IPS-18a (cell line): ENCODE results near the gene CADM1.

Experiments used
- H3K27ac ChIP-seq: one replicate; pipeline ENCODE4 v1.5.1; 2013; ENCODE audit warnings: low read length
- H3K27me3 ChIP-seq: one replicate; pipeline ENCODE4 v1.6.1; 2013; ENCODE audit warnings: mild to moderate bottlenecking, low read length; ENCODE audit not compliant: control insufficient read depth, insufficient read depth
- H3K36me3 ChIP-seq: one replicate; pipeline ENCODE4 v1.6.1; 2013; ENCODE audit warnings: low read depth, low read length; ENCODE audit not compliant: control insufficient read depth
- H3K4me1 ChIP-seq: one replicate; pipeline ENCODE4 v1.6.1; 2013; ENCODE audit warnings: low read depth, low read length; ENCODE audit not compliant: control insufficient read depth
- H3K4me3 ChIP-seq: one replicate; pipeline ENCODE4 v1.5.1; 2013; ENCODE audit warnings: low read length
- H3K9ac ChIP-seq: one replicate; pipeline ENCODE4 v1.6.1; 2013; ENCODE audit warnings: mild to moderate bottlenecking, low read length, moderate library complexity
- H3K9me3 ChIP-seq: one replicate; pipeline ENCODE4 v1.6.1; 2013; ENCODE audit warnings: low read depth, low read length; ENCODE audit not compliant: control insufficient read depth

CADM1 gene

DNA sequence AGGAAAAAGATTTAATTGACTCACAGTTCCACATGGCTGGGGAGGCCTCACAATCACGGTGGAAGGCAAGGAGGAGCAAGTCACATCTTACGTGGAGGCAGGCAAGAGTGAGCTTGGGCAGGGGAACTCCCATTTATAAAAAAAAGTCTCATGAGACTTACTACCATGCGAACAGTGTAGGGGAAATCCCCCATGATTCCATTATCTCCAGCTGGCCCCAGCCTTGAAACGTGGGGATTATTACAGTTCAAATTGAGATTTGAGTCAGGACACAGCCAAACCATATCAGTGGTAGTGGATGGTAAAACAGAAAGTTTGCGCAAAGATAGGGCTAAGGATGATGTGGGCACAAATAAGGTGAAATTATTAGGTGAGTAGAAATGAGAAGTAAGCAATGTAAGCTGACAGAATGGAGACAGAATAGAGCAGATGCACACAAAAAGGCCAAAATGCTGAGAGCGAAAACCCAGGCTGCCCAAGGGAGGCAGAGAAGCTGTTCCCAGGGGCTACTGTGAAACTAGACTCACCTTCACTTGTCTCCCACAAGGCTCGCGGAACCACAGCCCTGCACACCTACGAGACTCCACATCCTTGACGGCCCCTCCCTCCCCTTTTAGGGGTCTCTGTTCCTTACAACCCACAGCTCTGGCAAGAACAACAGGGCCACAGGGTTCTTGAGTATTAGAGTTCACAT lies 377.6 kb downstream of the CADM1 start:
- H3K27ac ChIP-seq = no peak overlapping the region
- H3K9ac ChIP-seq = no peak overlapping the region
- no peaks in the 10 kb centered on the region for H3K9me3 ChIP-seq
- H3K27me3 ChIP-seq = no peaks in the 10 kb centered on the region
- no peaks in the 10 kb centered on the region for H3K36me3 ChIP-seq
- H3K4me1 ChIP-seq = peaks cover 5% of the 10 kb centered on the region
- H3K4me3 ChIP-seq = no peak overlapping the region

DNA sequence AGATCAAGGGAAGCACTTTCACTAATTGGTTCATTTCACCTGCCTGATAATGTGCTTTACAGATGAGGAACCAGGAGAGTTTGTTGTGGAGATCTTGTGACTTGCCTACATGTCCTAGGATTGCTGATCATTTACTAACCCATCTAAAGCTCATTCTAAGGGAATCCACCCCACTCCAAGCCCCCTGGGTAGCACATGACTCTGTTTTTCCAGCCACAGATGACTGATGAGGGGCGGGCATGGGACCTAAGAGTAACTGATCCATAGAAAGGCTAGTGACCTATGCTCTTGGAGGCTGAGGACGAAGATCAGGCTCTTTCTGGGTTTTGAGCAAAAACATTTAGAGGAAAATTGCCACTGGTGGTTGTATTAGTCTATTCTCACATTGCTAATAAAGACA lies 378.1 kb downstream of the CADM1 start:
- peaks cover 5% of the 10 kb centered on the region for H3K4me1 ChIP-seq
- no peaks in the 10 kb centered on the region for H3K36me3 ChIP-seq
- no peaks in the 10 kb centered on the region for H3K27me3 ChIP-seq
- H3K9me3 ChIP-seq = no peaks in the 10 kb centered on the region
- H3K27ac ChIP-seq = no peak overlapping the region
- H3K4me3 ChIP-seq = no peak overlapping the region
- H3K9ac ChIP-seq = no peak overlapping the region

DNA sequence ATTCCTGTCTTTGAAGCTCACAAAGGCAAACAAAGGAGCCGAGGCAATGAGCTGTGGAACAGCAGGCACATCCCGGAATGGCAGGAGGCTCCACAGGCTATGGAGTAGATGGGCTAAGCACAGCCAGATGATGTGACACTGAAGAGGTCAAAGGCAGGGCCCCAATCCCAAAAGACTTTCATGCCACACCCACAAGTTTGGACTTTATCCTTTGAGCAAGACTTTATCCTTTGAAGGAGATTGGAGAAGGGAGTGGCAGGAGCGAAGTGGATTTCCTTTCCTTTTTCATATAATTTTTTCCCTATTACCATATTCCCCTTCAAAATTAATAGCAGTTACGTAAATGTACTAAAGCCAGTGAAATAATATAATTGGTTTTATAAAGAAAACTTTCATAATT lies 379.4 kb downstream of the CADM1 start:
- no peaks in the 10 kb centered on the region for H3K9me3 ChIP-seq

DNA sequence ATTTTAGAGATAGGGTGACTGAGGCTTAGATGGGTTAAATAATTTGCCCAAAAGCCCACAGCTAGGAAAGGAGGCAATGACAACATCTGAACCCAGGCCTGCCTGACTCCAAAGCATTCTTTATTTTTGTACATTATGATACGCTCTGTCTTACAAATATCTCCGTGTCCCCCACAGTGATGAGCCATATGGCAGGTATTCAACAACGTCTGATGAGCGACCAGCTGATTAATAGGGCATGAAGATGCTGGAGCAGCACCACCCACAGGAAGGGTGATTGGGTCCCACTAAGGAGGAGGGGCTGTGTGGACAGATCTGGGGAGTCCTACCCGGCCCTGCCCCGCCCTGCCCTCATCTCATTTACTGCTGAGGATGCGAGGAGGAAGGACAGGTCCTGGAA lies 380.6 kb downstream of the CADM1 start:
- H3K9ac ChIP-seq = no peak overlapping the region
- H3K27me3 ChIP-seq = peaks cover 6% of the 10 kb centered on the region
- H3K9me3 ChIP-seq = no peaks in the 10 kb centered on the region
- no peak overlapping the region for H3K4me3 ChIP-seq
- no peaks in the 10 kb centered on the region for H3K36me3 ChIP-seq
- no peak overlapping the region for H3K27ac ChIP-seq
- H3K4me1 ChIP-seq = peaks cover 9% of the 10 kb centered on the region

More for the DNA sequence above, 379.4 kb downstream of the CADM1 start:
- Histone ChIP-seq H3K27me3 (peaks cover 1% of the 10 kb centered on the region), H3K4me3 (no peak overlapping the region), H3K4me1 (peaks cover 5% of the 10 kb centered on the region), H3K9ac (no peak overlapping the region), H3K27ac (no peak overlapping the region), H3K36me3 (no peaks in the 10 kb centered on the region)

DNA sequence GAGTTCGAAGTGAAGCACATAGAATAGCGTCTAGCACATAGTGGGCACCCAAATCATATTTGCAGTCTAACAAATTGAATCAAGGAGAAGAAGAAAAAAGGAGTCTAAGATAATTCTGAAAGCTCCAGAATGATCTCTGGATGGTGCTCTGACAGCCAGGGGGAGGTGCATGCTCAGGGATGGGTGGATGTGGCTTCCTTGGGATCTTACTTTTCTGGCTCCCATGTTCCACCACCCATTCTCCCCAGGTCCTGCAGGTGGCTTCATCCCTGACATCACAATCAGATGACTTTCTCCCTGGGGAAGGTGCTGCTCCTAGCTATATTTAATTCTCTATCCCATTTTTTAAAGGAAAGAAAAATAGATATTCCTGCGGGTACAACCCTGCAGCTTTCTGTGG lies 381.9 kb downstream of the CADM1 start:
- Histone ChIP-seq H3K9ac (no peak overlapping the region), H3K4me3 (no peak overlapping the region), H3K9me3 (no peaks in the 10 kb centered on the region), H3K36me3 (no peaks in the 10 kb centered on the region), H3K27ac (no peak overlapping the region), H3K4me1 (peaks cover 21% of the 10 kb centered on the region), H3K27me3 (peaks cover 6% of the 10 kb centered on the region)
